WI38 (cell line): ENCODE results near the gene MAML3.

ENCODE experiments used
- H3K4me3 ChIP-seq: 2 replicates; pipeline ENCODE4 v1.5.1; 2011; ENCODE audit warnings: low read depth, mild to moderate bottlenecking, control low read depth, low read length
- CTCF ChIP-seq: IDR thresholded peaks from 2 replicates; pipeline ENCODE4 v1.5.1; 2012; ENCODE audit warnings: low read depth, mild to moderate bottlenecking, control low read depth, low read length

The MAML3 gene

GRCh38 chr4:140065393-140065792, 88.6 kb downstream of the MAML3 start:
- no peak for TF ChIP-seq CTCF
- H3K4me3 ChIP-seq = no peak overlapping the region

GRCh38 chr4:140061659-140062289, 92.2 kb downstream of the MAML3 start:
- no peak for TF ChIP-seq CTCF
- H3K4me3 ChIP-seq = peak overlapping the region; percentile 47; the same call in 1 of the 2 replicates

- no peak for TF ChIP-seq CTCF
- H3K4me3 ChIP-seq = peak overlapping the region; percentile 47
Measured at GRCh38 chr4:140061194-140061593, 92.8 kb downstream of the MAML3 start.

- TF ChIP-seq CTCF = no peak
- H3K4me3 ChIP-seq = no peak overlapping the region
Measured at GRCh38 chr4:140059159-140059558, 94.8 kb downstream of the MAML3 start.

- H3K4me3 ChIP-seq = no peak overlapping the region
- TF ChIP-seq CTCF = no peak
Measured at GRCh38 chr4:140057701-140058100, 96.3 kb downstream of the MAML3 start.

GRCh38 chr4:140056015-140056414, 98.0 kb downstream of the MAML3 start:
- TF ChIP-seq CTCF = no peak
- H3K4me3 ChIP-seq = no peak overlapping the region

- H3K4me3 ChIP-seq = no peak overlapping the region
- no peak for TF ChIP-seq CTCF
Measured at GRCh38 chr4:140054861-140055260, 99.1 kb downstream of the MAML3 start.
